Natural killer cell treated with Interleukin-12 subunit alpha and Interleukin-12 subunit beta and Interleukin-15 and Interleukin-18, amount 100 ng/mL, for 72 hours (primary cell): ENCODE results near the gene TCF7L1. TPM values are rescaled to one million over a fixed set of nuclear protein-coding genes. Genes with fewer than 3 reads are reported as not detected.
A peak's percentile ranks its signal among the peaks of the same experiment; 100 is the strongest.

Source experiments
- ATAC-seq, 2 donors: fragments of 150-1000 bp; cut with Tn5 transposase in 1 of 2; sonication (Bioruptor Pico), chemical (Tn5 transposase) in 1 of 2; 2 replicates each; pipeline ENCODE4 v1.10.0; 2021
- DNase-seq: peaks from one replicate; pipeline ENCODE4 v3.0.0; 2022; ENCODE audit warnings: low spot score
- H3K27ac Mint-ChIP-seq, 2 donors: 1 replicate in 1 of 2; 2 replicates in 1 of 2; pipeline ENCODE4 v1.8.0; 2022; ENCODE audit warnings: mixed read lengths in 2 of 2, mild to moderate bottlenecking in 1 of 2, moderate library complexity in 1 of 2
- H3K27me3 Mint-ChIP-seq, 2 donors: 1 replicate in 1 of 2; 2 replicates in 1 of 2; pipeline ENCODE4 v1.8.0; 2022; ENCODE audit warnings: mixed read lengths in 2 of 2
- H3K36me3 Mint-ChIP-seq: one replicate; pipeline ENCODE4 v1.8.0; 2022; ENCODE audit warnings: mixed read lengths
- H3K4me1 Mint-ChIP-seq, 2 donors: 1 replicate in 1 of 2; 2 replicates in 1 of 2; pipeline ENCODE4 v1.8.0; 2022; ENCODE audit warnings: low read depth in 2 of 2, mixed read lengths in 2 of 2, mild to moderate bottlenecking in 1 of 2
- H3K4me3 Mint-ChIP-seq: one replicate; pipeline ENCODE4 v1.8.0; 2022; ENCODE audit warnings: mixed read lengths
- H3K9me3 Mint-ChIP-seq: 2 replicates; pipeline ENCODE4 v1.8.0; 2022; ENCODE audit warnings: mixed read lengths
- total RNA-seq, 2 donors: library from RNA; stranded (reverse); gene quantifications; one replicate each; pipeline ENCODE4 v1.2.3, GENCODE V29; 2022

The TCF7L1 gene
- total RNA-seq, 2 donors from 2014 or later: 0.14 TPM; not detected in 1

GRCh38 chr2:85238607-85239006, 105.4 kb downstream of the TCF7L1 start:
- Mint-ChIP-seq H3K27me3 (peaks cover 17 to 18% of the 10 kb centered on the region in 2 donors), H3K9me3 (no peaks in the 10 kb centered on the region), H3K27ac (no peak overlapping the region), H3K4me3 (no peak overlapping the region), H3K4me1 (peaks cover 0 to 15% of the 10 kb centered on the region in 2 donors), H3K36me3 (no peaks in the 10 kb centered on the region)
- DNase-seq: no peak
- ATAC-seq: no peak

DNA sequence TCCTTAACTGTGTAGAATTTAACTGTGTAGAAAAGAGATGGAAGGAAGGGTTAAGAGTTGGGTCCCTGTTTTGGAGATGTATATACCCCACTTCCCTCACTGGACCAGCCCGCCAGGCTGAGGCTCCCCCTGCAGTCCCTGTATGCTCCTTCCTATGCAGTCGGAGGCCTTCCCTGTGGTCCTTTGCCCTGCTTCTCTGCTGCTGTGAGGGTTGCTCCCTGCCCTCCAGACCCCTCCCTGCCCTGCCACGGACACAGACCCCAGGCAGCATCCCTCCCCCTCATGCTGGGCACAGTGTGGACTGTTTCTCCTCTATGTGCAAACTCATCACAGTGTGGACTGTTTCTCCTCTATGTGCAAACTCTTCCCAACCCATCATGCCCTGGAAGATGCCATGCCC, 105.9 kb downstream of the TCF7L1 start:
- Mint-ChIP-seq H3K4me1 (peaks cover 0 to 15% of the 10 kb centered on the region in 2 donors), H3K27ac (no peak overlapping the region), H3K27me3 (peaks cover 21 to 23% of the 10 kb centered on the region in 2 donors), H3K4me3 (no peak overlapping the region), H3K36me3 (no peaks in the 10 kb centered on the region), H3K9me3 (no peaks in the 10 kb centered on the region)
- ATAC-seq (no peak), DNase-seq (no peak)

DNA sequence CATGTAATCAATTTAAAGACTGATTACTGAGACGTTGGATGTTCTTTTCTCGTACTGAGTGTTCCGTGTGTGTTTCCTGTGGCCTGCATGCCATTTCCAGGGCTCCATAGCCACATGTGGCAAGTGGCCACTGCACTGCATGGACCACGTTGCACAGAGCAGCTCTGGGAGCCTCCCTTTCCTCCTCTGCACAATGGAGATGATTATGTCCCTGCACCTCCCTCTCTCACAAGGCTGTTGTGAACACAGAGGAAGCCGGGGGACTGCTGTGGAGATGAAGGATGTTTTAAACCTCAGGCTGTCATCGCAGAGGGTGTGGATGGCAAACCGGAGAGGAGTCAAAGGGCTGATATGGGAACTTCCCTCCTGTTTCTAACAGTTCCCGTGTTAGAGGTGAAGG, 106.9 kb downstream of the TCF7L1 start:
- ATAC-seq (no peak), DNase-seq (no peak)
- Mint-ChIP-seq H3K4me3 (no peak overlapping the region), H3K27ac (no peak overlapping the region), H3K36me3 (no peaks in the 10 kb centered on the region), H3K4me1 (peaks cover 0 to 8% of the 10 kb centered on the region in 2 donors), H3K9me3 (no peaks in the 10 kb centered on the region), H3K27me3 (peaks cover 27 to 30% of the 10 kb centered on the region in 2 donors)

DNA sequence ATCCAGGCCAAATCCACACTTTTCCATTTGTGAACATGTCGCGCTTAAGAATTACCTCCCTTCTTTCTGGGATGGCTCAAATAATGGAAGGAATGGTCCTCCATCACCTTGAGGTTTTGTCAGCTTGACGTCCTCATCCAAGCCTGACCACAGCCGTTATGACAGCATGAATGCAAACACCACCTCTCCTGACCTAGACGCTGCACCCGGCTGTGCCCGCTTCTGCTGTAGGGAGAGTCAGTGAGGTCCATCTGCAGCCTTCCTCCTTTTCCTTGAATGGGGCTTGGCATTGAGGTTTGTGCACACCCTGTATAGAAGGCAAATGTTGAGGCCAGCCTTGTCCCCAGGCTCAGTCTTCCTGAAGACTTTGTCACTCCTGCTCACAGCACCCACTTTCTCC, 109.1 kb downstream of the TCF7L1 start:
- Mint-ChIP-seq H3K27me3 (peaks cover 27 to 30% of the 10 kb centered on the region in 2 donors), H3K36me3 (no peaks in the 10 kb centered on the region), H3K9me3 (no peaks in the 10 kb centered on the region), H3K27ac (no peak overlapping the region), H3K4me3 (no peak overlapping the region), H3K4me1 (peaks cover 0 to 4% of the 10 kb centered on the region in 2 donors)
- ATAC-seq (no peak), DNase-seq (no peak)

DNA sequence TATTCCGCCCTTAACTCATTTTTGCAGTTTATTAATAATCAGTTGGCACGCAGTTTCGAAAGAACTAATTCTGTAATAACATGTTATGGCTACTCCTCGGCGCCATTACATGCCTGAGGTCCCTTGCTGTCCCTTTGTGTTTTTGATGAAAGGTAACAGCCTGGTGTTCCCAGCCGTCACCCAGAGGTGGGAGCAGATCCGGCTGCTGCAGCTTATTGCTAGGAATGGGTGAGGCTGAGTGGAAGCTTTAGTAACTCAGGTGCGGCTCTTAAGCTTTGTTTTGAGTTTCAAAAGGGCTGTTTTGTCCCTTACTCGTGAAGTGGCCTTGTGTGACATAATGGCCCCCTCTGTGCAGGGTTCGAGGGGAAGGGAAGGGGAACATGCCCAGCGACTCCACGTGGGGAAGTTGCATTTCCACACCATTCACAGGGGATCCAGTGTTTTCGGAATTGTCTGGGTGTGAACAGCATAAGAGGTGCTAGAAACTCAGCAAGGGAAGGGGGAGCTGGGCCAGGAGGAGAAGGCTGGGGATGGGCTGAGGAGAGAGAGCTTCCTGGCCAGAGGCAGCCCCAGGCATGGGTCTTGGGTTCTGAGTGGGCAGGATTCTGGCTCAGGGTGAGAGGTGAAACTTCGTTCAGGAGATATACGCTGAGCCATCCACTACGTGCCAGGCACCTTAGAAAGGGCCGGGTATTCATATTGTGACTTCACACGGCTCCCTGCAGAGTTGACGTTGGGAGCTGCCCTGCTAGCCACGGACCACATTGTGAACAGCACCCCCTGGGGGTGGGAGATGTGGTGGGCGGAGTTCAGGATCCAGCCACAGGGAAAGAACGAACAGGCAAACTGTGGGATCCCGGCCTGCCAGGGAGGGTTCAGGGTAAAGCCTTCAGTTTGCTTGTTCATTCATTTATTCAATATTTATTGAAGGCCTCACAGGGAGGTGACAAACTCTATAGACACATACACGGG, 110.2 kb downstream of the TCF7L1 start:
- no peak overlapping the region for H3K27ac Mint-ChIP-seq
- DNase-seq (peak; percentile 69), ATAC-seq (peak; percentile 48 to 66)
- peaks cover 19 to 21% of the 10 kb centered on the region in 2 donors for H3K27me3 Mint-ChIP-seq
- no peak overlapping the region for H3K4me3 Mint-ChIP-seq
- H3K4me1 Mint-ChIP-seq: peaks cover 0 to 2% of the 10 kb centered on the region in 2 donors
- no peaks in the 10 kb centered on the region for H3K9me3 Mint-ChIP-seq
- no peaks in the 10 kb centered on the region for H3K36me3 Mint-ChIP-seq

GRCh38 chr2:85244828-85245227, 111.6 kb downstream of the TCF7L1 start:
- DNase-seq: no peak
- Mint-ChIP-seq H3K27ac (no peak overlapping the region), H3K4me1 (peaks cover 0 to 2% of the 10 kb centered on the region in 2 donors), H3K9me3 (no peaks in the 10 kb centered on the region), H3K27me3 (peaks cover 16 to 18% of the 10 kb centered on the region in 2 donors), H3K4me3 (no peak overlapping the region), H3K36me3 (no peaks in the 10 kb centered on the region)
- no peak for ATAC-seq

DNA sequence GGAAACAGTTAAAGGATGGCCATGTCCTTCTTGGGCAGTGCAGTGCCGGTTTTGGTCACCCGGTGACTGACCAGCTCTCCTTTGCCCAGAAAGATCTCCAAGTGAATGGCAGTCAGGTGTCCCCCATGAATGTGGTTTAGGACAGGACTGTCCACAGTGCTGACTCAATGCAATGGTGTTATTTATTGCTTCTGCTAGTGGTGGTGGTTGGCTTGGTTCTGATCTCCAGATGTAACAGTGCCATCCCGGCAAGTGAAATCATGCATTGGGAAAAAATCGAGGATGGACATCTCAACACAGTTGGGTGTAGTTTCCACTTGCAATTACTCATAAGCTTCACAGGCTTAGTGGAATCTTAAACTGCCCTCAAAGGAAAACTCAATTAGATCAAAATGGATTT, 112.7 kb downstream of the TCF7L1 start:
- ATAC-seq (no peak), DNase-seq (peak; percentile 23)
- no peaks in the 10 kb centered on the region for H3K9me3 Mint-ChIP-seq
- no peaks in the 10 kb centered on the region for H3K36me3 Mint-ChIP-seq
- H3K4me1 Mint-ChIP-seq: peaks cover 0 to 2% of the 10 kb centered on the region in 2 donors
- no peak overlapping the region for H3K4me3 Mint-ChIP-seq
- H3K27ac Mint-ChIP-seq: no peak overlapping the region
- peaks cover 13 to 18% of the 10 kb centered on the region in 2 donors for H3K27me3 Mint-ChIP-seq

DNA sequence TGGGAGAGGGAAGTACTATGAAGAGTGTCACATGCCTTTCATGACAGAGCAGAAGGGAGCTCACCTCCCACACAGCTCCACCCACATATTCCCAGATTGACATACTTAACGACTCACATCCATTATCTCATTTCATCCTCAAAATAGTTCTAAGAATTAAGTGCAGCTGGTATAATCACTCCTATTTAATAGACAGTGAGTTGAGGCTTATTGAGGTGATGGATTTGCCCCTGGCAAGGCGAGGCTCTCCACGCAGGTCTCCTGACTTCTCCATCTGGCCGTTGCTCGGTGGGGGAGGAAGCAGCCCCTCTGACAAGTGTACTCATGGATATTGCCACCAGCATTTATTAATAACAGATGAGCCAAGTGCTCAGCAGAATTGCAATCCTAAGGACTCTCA, 113.2 kb downstream of the TCF7L1 start:
- Mint-ChIP-seq H3K27ac (no peak overlapping the region), H3K36me3 (no peaks in the 10 kb centered on the region), H3K4me3 (no peak overlapping the region), H3K9me3 (no peaks in the 10 kb centered on the region), H3K4me1 (peaks cover 0 to 2% of the 10 kb centered on the region in 2 donors), H3K27me3 (peaks cover 13 to 18% of the 10 kb centered on the region in 2 donors)
- DNase-seq: no peak
- ATAC-seq: no peak

GRCh38 chr2:85247610-85248009, 114.4 kb downstream of the TCF7L1 start:
- Mint-ChIP-seq H3K36me3 (no peaks in the 10 kb centered on the region), H3K9me3 (no peaks in the 10 kb centered on the region), H3K4me3 (no peak overlapping the region), H3K27me3 (peaks cover 12 to 18% of the 10 kb centered on the region in 2 donors), H3K4me1 (peaks cover 0 to 2% of the 10 kb centered on the region in 2 donors), H3K27ac (no peak overlapping the region)
- DNase-seq (peak; percentile 16), ATAC-seq (no peak)

DNA sequence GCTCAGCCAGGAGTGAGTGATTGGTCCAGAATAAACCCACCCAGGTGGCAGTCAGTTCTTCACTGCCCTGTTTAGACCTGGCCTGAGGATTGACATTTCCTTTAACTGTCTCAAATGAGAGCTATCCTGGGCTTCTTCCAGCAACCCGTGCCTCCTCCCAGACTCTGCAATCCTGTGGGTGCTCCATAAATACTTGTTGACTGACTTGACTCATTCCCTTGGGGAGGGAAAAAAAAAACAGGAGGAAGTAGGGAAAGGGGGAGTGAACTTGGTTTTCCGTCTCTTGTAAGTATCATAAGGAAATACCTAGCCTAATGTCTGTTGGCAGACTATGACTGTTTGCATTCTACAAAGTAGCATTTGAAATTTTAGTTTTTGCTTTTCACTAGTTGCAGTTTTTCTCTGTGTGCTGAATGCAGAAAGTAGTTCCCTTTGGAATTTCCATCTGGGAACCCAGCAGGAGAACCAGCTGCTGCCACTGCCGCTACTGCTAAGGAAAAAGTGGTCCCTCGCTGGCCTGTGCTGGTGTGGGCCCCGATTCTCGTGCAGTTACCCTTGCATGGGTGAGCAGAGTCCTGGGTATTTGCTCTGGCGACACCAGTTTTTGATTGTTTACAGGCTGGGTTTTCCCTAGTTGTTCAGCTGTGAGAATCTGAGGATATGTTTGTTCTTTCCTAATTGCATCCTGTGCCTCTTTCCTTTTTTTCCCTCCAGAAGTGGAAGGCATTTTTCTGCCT, 115.7 kb downstream of the TCF7L1 start:
- Mint-ChIP-seq H3K9me3 (no peaks in the 10 kb centered on the region), H3K27me3 (peaks cover 8 to 9% of the 10 kb centered on the region in 2 donors), H3K4me3 (no peak overlapping the region), H3K4me1 (no peaks in the 10 kb centered on the region), H3K36me3 (no peaks in the 10 kb centered on the region), H3K27ac (no peak overlapping the region)
- DNase-seq (no peak), ATAC-seq (no peak)

DNA sequence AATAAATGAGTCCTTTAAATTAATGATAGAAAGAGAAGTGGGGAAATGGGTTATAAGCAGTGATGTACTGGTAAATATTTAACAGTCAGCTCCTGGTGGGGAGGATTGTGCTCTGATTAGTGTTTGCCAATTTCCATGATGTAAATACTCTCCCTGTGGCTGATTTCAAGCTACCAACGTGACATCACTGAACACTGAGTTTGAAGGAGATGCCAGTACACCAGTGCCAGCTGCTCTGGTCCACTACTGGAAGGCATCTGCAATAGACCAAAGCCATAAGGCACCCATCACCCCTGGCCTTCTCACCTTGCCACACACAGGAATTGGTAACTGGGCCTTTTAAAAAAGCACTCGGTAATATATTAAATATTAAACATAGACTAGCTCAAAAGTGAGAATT, 116.9 kb downstream of the TCF7L1 start:
- no peak for DNase-seq
- Mint-ChIP-seq H3K36me3 (no peaks in the 10 kb centered on the region), H3K9me3 (no peaks in the 10 kb centered on the region), H3K4me3 (no peak overlapping the region), H3K27me3 (no peaks in the 10 kb centered on the region), H3K4me1 (no peaks in the 10 kb centered on the region), H3K27ac (no peak overlapping the region)
- ATAC-seq: no peak

DNA sequence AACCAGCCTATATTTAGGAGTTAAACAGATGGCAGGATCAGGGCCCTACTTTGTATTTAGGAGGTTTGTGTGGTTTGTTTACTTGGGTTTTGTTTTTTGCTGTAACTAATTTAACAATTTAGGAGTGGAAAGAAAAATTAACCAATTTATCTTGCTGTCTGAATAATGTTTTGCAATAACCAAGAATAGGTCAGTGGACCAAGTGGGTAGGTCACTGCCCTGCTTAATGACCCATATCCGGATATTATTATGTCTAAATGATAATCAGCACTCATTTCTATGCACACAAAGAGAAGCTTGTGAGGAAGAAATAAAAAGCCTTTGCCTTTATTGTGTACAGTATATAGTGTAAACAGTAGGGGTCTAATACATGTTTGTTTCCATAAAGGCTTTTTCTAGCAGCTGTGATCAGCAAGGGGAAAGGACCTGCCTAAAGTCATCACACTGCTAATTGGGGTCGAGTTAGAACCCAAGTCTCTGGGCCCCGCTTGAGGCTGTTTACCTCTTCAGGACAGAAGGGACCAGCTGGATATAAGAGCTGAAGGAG, 118.0 kb downstream of the TCF7L1 start:
- Mint-ChIP-seq H3K27ac (no peak overlapping the region), H3K4me1 (no peaks in the 10 kb centered on the region), H3K4me3 (no peak overlapping the region), H3K9me3 (no peaks in the 10 kb centered on the region), H3K36me3 (no peaks in the 10 kb centered on the region), H3K27me3 (no peaks in the 10 kb centered on the region)
- DNase-seq: peak; percentile 13
- ATAC-seq: no peak

DNA sequence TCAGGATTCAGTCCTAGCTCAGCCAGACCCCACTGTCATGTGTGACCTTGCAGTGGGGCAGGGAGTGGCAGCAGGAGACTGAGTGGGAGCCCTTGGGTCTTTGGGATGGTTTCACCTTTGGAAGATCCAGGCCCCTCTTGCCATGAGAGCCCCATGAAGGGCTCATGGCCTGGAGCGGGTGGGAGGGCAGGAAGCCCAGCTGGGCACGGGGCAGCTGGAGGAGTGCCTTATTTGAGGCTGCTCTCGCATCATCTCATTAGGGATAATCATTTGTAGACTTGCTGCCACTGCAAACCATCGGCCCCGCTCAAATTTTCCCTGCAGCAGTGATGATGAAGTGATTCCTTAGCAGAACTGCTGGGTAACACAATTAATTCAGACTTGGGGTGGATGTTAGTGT, 120.7 kb downstream of the TCF7L1 start:
- H3K27me3 Mint-ChIP-seq: no peaks in the 10 kb centered on the region
- ATAC-seq (no peak), DNase-seq (peak; percentile 34)
- H3K36me3 Mint-ChIP-seq: no peaks in the 10 kb centered on the region
- no peak overlapping the region for H3K27ac Mint-ChIP-seq
- no peaks in the 10 kb centered on the region for H3K4me1 Mint-ChIP-seq
- H3K4me3 Mint-ChIP-seq: no peak overlapping the region
- H3K9me3 Mint-ChIP-seq: no peaks in the 10 kb centered on the region
